Mesenchymal stem cell (in vitro differentiated cells and primary cell): ENCODE measurements around the gene LAMA5.

ENCODE experiments used
- DNase-seq: peaks from one replicate; pipeline ENCODE4 v3.0.0-alpha.2; 2013
- H2AFZ ChIP-seq: one replicate; pipeline ENCODE4 v1.6.1; 2013; ENCODE audit warnings: low read depth, mild to moderate bottlenecking, control low read depth, inconsistent platforms, low read length, moderate library complexity
- H2AK5ac ChIP-seq: 2 replicates; pipeline ENCODE4 v1.6.1; 2013; ENCODE audit warnings: low read length, moderate library complexity, mild to moderate bottlenecking, inconsistent platforms; ENCODE audit not compliant: severe bottlenecking
- H2BK120ac ChIP-seq: one replicate; pipeline ENCODE4 v1.6.1; 2013; ENCODE audit warnings: low read depth, mild to moderate bottlenecking, inconsistent platforms, low read length, moderate library complexity
- H2BK12ac ChIP-seq, 2 experiments: one replicate each; pipeline ENCODE4 v1.6.1; 2013; ENCODE audit warnings: inconsistent platforms in 2 of 2, low read length in 2 of 2, mild to moderate bottlenecking in 2 of 2, moderate library complexity in 2 of 2, control low read depth in 1 of 2
- H2BK15ac ChIP-seq: one replicate; pipeline ENCODE4 v1.6.1; 2013; ENCODE audit warnings: mild to moderate bottlenecking, low read depth, inconsistent platforms; ENCODE audit not compliant: poor library complexity, severe bottlenecking
- H2BK5ac ChIP-seq: 2 replicates; pipeline ENCODE4 v1.6.1; 2013; ENCODE audit warnings: low read depth, mild to moderate bottlenecking, low read length, control low read depth, inconsistent platforms; ENCODE audit not compliant: poor library complexity, severe bottlenecking
- H3K14ac ChIP-seq, 2 experiments: one replicate each; pipeline ENCODE4 v1.6.1; 2013; ENCODE audit warnings: inconsistent platforms in 2 of 2, low read length in 2 of 2, control low read depth in 1 of 2, mild to moderate bottlenecking in 1 of 2, moderate library complexity in 1 of 2
- H3K18ac ChIP-seq, 2 experiments: one replicate each; pipeline ENCODE4 v1.6.1; 2013; ENCODE audit warnings: inconsistent platforms in 2 of 2, low read length in 2 of 2, control low read depth in 1 of 2, low read depth in 1 of 2, mild to moderate bottlenecking in 1 of 2
- H3K23ac ChIP-seq, 2 experiments: one replicate each; pipeline ENCODE4 v1.6.1; 2013; ENCODE audit warnings: inconsistent platforms in 2 of 2, low read length in 2 of 2, mild to moderate bottlenecking in 2 of 2, moderate library complexity in 2 of 2, control low read depth in 1 of 2
- H3K27ac ChIP-seq: 2 replicates; pipeline ENCODE4 v1.5.1; 2013; ENCODE audit warnings: mild to moderate bottlenecking, moderate library complexity, low read length, control low read depth, inconsistent platforms; ENCODE audit not compliant: poor library complexity, severe bottlenecking
- H3K27me3 ChIP-seq, 2 experiments: 2 replicates each; pipeline versions ENCODE4 v1.6.1 to v1.7.0; 2013; ENCODE audit warnings: low read length in 2 of 2, mild to moderate bottlenecking in 2 of 2, moderate library complexity in 2 of 2, control low read depth in 1 of 2, inconsistent platforms in 1 of 2; ENCODE audit not compliant: control insufficient read depth in 1 of 2, insufficient read depth in 1 of 2
- H3K36me3 ChIP-seq, 2 experiments: 2 replicates each; pipeline versions ENCODE4 v1.6.1 to v1.7.0; 2013; ENCODE audit warnings: low read length in 2 of 2, control low read depth in 1 of 2, inconsistent platforms in 1 of 2, low read depth in 1 of 2, mild to moderate bottlenecking in 1 of 2; ENCODE audit not compliant: insufficient read depth in 2 of 2, control insufficient read depth in 1 of 2
- H3K4ac ChIP-seq, 2 experiments: one replicate each; pipeline ENCODE4 v1.6.1; 2013; ENCODE audit warnings: inconsistent platforms in 2 of 2, low read length in 2 of 2, mild to moderate bottlenecking in 2 of 2, moderate library complexity in 2 of 2, control low read depth in 1 of 2, low read depth in 1 of 2
- H3K4me1 ChIP-seq: 2 replicates; pipeline ENCODE4 v1.6.1; 2013; ENCODE audit warnings: low read depth, low read length, control low read depth; ENCODE audit not compliant: control insufficient read depth, insufficient read depth
- H3K4me2 ChIP-seq: 2 replicates; pipeline ENCODE4 v1.6.1; 2013; ENCODE audit warnings: low read length, mild to moderate bottlenecking, inconsistent platforms; ENCODE audit not compliant: poor library complexity, severe bottlenecking
- H3K4me3 ChIP-seq, 2 experiments: 2 replicates each; pipeline versions ENCODE4 v1.5.1 to v1.7.0; 2013; ENCODE audit warnings: low read length in 2 of 2, mild to moderate bottlenecking in 2 of 2, control low read depth in 1 of 2, low read depth in 1 of 2; ENCODE audit not compliant: insufficient read depth in 1 of 2
- H3K79me1 ChIP-seq: replicated peaks from 2 replicates; pipeline ENCODE4 v1.6.1; 2013; ENCODE audit warnings: mild to moderate bottlenecking, control low read depth, low read length, inconsistent platforms; ENCODE audit not compliant: poor library complexity, severe bottlenecking
- H3K9ac ChIP-seq: 2 replicates; pipeline ENCODE4 v1.7.0; 2013; ENCODE audit warnings: mild to moderate bottlenecking, low read length, moderate library complexity
- H3K9me3 ChIP-seq: 2 replicates; pipeline ENCODE4 v1.7.0; 2013; ENCODE audit warnings: mild to moderate bottlenecking, low read length; ENCODE audit not compliant: control insufficient read depth
- H4K8ac ChIP-seq: one replicate; pipeline ENCODE4 v1.6.1; 2013; ENCODE audit warnings: inconsistent platforms, mild to moderate bottlenecking, low read length, moderate library complexity
- H4K91ac ChIP-seq: one replicate; pipeline ENCODE4 v1.6.1; 2013; ENCODE audit warnings: mild to moderate bottlenecking, low read length, inconsistent platforms
- WGBS: methylation state at CpG from one replicate; pipeline ENCODE4 v1.1.7; 2013; ENCODE audit warnings: mixed read lengths; 5-methylcytosine and 5-hydroxymethylcytosine counted together

LAMA5 gene

GRCh38 chr20:62370115-62370806 is 3.1 kb upstream of the LAMA5 start:
- H2BK120ac ChIP-seq = peak overlapping the region; percentile 77
- peak overlapping the region; percentile 49 to 96 for H3K18ac ChIP-seq
- peak; percentile 86 for DNase-seq
- H3K4me2 ChIP-seq = peak overlapping the region; percentile 44
- H3K27me3 ChIP-seq = peaks cover 0 to 3% of the 10 kb centered on the region in 2 experiments
- H2BK12ac ChIP-seq = peak overlapping the region; percentile 94 to 96
- WGBS = 40% methylated on average over 19 of the region's 19 CpGs
- H2AFZ ChIP-seq = no peak overlapping the region
- peak overlapping the region in 1 of 2 experiments; percentile 5 for H3K23ac ChIP-seq
- peak overlapping the region; percentile 67 to 79 for H3K4ac ChIP-seq
- H3K27ac ChIP-seq = peak overlapping the region; percentile 93
- peak overlapping the region; percentile 96 for H2AK5ac ChIP-seq
- H2BK5ac ChIP-seq = peak overlapping the region; percentile 96
- H3K4me1 ChIP-seq = peaks cover 71% of the 10 kb centered on the region
- peak overlapping the region in 1 of 2 experiments; percentile 8 for H3K4me3 ChIP-seq
- H4K91ac ChIP-seq = peak overlapping the region; percentile 84
- H3K79me1 ChIP-seq = no peaks in the 10 kb centered on the region
- H3K9me3 ChIP-seq = no peaks in the 10 kb centered on the region
- H3K36me3 ChIP-seq = peaks cover 0 to 5% of the 10 kb centered on the region in 2 experiments
- H4K8ac ChIP-seq = peak overlapping the region; percentile 66
- no peak overlapping the region for H3K9ac ChIP-seq
- peak overlapping the region; percentile 83 for H2BK15ac ChIP-seq
- peak overlapping the region in 1 of 2 experiments; percentile 77 for H3K14ac ChIP-seq

- Histone ChIP-seq H3K4me1 (peaks cover 71% of the 10 kb centered on the region), H3K27me3 (peaks cover 0 to 3% of the 10 kb centered on the region in 2 experiments), H2AK5ac (peak overlapping the region; percentile 85), H3K79me1 (no peaks in the 10 kb centered on the region), H3K27ac (peak overlapping the region; percentile 93), H3K9me3 (no peaks in the 10 kb centered on the region), H4K91ac (peak overlapping the region; percentile 71), H3K14ac (peak overlapping the region in 1 of 2 experiments; percentile 77), H2BK12ac (peak overlapping the region; percentile 22 to 95), H3K9ac (no peak overlapping the region), H3K4me3 (no peak overlapping the region), H4K8ac (peak overlapping the region; percentile 66), H2AFZ (no peak overlapping the region), H3K23ac (no peak overlapping the region), H2BK120ac (peak overlapping the region; percentile 77), H2BK5ac (peak overlapping the region; percentile 96), H2BK15ac (peak overlapping the region; percentile 83), H3K18ac (peak overlapping the region; percentile 49 to 96), H3K4ac (peak overlapping the region; percentile 67 to 79), H3K36me3 (peaks cover 0 to 10% of the 10 kb centered on the region in 2 experiments), H3K4me2 (peak overlapping the region; percentile 44)
- DNase-seq = no peak
- WGBS = 57% methylated on average over 4 of the region's 4 CpGs
These were observed 2.7 kb upstream of the LAMA5 start for GRCh38 chr20:62369815-62370114.

GRCh38 chr20:62368976-62369814 is 2.1 kb upstream of the LAMA5 start:
- Histone ChIP-seq H3K9me3 (no peaks in the 10 kb centered on the region), H3K18ac (peak overlapping the region; percentile 77 to 96), H2BK15ac (peak overlapping the region; percentile 97), H3K36me3 (peaks cover 0 to 16% of the 10 kb centered on the region in 2 experiments), H2AFZ (peak overlapping the region; percentile 5), H2BK120ac (peak overlapping the region; percentile 90), H3K27ac (peak overlapping the region; percentile 93), H2BK12ac (peak overlapping the region; percentile 22 to 97), H3K9ac (peak overlapping the region; percentile 57), H4K91ac (peak overlapping the region; percentile 71), H2AK5ac (peak overlapping the region; percentile 96), H2BK5ac (peak overlapping the region; percentile 96), H3K27me3 (peaks cover 0 to 3% of the 10 kb centered on the region in 2 experiments), H4K8ac (peak overlapping the region; percentile 89), H3K4me2 (peak overlapping the region; percentile 80), H3K79me1 (no peaks in the 10 kb centered on the region), H3K4ac (peak overlapping the region; percentile 79 to 84), H3K23ac (peak overlapping the region in 1 of 2 experiments; percentile 63), H3K14ac (peak overlapping the region in 1 of 2 experiments; percentile 66), H3K4me3 (peak overlapping the region; percentile 11 to 56), H3K4me1 (peaks cover 71% of the 10 kb centered on the region)
- WGBS = 18% methylated on average over 25 of the region's 28 CpGs
- DNase-seq = peak; percentile 79
